Subcutaneous abdominal adipose tissue (tissue), 5 donors: ENCODE measurements around the gene ANAPC5.
"Not testable (repeated sequence)": the region's sequence is repeated elsewhere in the genome, so short reads cannot be mapped to it uniquely, and the experiment has no call there.

Experiments
- H3K27ac ChIP-seq: one replicate; pipeline ENCODE4 v1.7.0; 2013; ENCODE audit warnings: low read depth, mild to moderate bottlenecking, inconsistent platforms, low read length, moderate library complexity
- H3K27me3 ChIP-seq, 5 donors: one replicate each; pipeline ENCODE4 v1.7.0; 2013; ENCODE audit warnings: low read length in 5 of 5, inconsistent platforms in 1 of 5; ENCODE audit not compliant: control insufficient read depth in 5 of 5, insufficient read depth in 4 of 5
- H3K36me3 ChIP-seq, 5 donors: one replicate each; pipeline ENCODE4 v1.7.0; 2013; ENCODE audit warnings: low read length in 5 of 5; ENCODE audit not compliant: control insufficient read depth in 5 of 5, insufficient read depth in 5 of 5
- H3K4me1 ChIP-seq, 5 donors: one replicate each; pipeline ENCODE4 v1.7.0; 2013; ENCODE audit warnings: low read length in 5 of 5, mild to moderate bottlenecking in 3 of 5, moderate library complexity in 1 of 5; ENCODE audit not compliant: control insufficient read depth in 5 of 5, insufficient read depth in 5 of 5
- H3K4me3 ChIP-seq, 5 donors: one replicate each; pipeline ENCODE4 v1.7.0; 2013; ENCODE audit warnings: low read length in 5 of 5, low read depth in 1 of 5
- H3K9ac ChIP-seq, 5 donors: one replicate each; pipeline ENCODE4 v1.7.0; 2013; ENCODE audit warnings: low read length in 5 of 5, mild to moderate bottlenecking in 4 of 5, moderate library complexity in 3 of 5
- H3K9me3 ChIP-seq, 5 donors: one replicate each; pipeline ENCODE4 v1.7.0; 2013; ENCODE audit warnings: low read length in 5 of 5; ENCODE audit not compliant: control insufficient read depth in 5 of 5
- donor health status: healthy.
- donor health status: healthy.
- donor health status: healthy.
- donor health status: healthy.
- donor health status: healthy.

ANAPC5 gene

DNA sequence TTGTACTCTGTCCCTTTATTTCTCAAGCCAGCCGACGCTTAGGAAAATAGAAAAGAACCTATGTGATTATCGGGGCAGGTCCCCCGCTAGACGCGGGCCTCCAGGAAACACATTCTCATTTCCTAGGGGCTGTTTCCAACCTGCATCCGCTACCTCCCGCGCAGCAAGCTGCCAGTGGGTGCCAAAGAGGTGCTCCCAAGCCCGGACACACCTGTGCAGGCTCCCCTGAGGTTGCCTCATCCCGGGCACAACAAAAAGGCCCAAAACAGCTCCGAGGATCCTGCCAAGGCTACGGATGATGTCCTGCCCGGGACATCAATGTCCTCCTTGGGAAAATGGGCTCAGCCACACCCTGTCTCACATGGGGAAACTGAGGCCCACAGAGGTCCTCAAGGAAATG is 71.1 kb downstream of the ANAPC5 start:
- not testable (repeated sequence) for H3K9ac ChIP-seq, H3K9me3 ChIP-seq, H3K36me3 ChIP-seq, H3K27me3 ChIP-seq, H3K4me3 ChIP-seq
- H3K4me1 ChIP-seq: peaks cover 15 to 57% (median 44%) of the 10 kb centered on the region in 5 donors
- H3K27ac ChIP-seq: peak overlapping the region; percentile 10

- H3K9me3 ChIP-seq, H3K9ac ChIP-seq, H3K27ac ChIP-seq, H3K4me3 ChIP-seq, H3K27me3 ChIP-seq, H3K36me3 ChIP-seq: not testable (repeated sequence)
- peaks cover 15 to 57% (median 44%) of the 10 kb centered on the region in 5 donors for H3K4me1 ChIP-seq
Measured at GRCh38 chr12:121280531-121280930, 71.7 kb downstream of the ANAPC5 start.

DNA sequence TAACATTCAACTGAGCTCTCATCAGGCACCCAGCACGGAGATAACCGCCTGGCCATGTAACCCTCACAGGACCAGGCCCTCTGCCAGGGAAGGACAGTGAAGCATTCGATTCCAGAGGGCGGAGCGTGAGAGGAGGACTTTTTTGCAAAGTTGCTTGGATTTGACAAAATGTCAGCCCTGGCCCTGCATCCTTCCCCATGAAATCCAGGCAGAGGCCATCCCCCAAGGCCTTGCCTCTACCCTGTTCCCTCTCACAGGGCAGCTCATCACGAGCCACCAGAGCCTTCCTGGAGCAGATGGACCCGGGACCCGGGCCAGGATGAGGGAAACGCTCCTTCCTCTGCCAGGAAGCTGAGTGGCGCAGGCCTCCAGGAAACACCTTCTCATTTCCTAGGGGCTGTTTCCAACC is 72.7 kb downstream of the ANAPC5 start:
- Histone ChIP-seq H3K27ac (peak overlapping the region; percentile 74), H3K4me1 (peaks cover 13 to 52% (median 38%) of the 10 kb centered on the region in 5 donors), H3K27me3 (peaks cover 0 to 5% (median 0%) of the 10 kb centered on the region in 5 donors), H3K9me3 (no peaks in the 10 kb centered on the region), H3K4me3 (peak overlapping the region in 3 of 5 donors; percentile 7 to 42 (median 12)), H3K9ac (peak overlapping the region in 2 of 5 donors; percentile 47 to 59), H3K36me3 (peaks cover 0 to 6% (median 3%) of the 10 kb centered on the region in 5 donors)

- Histone ChIP-seq H3K36me3 (peaks cover 0 to 11% (median 6%) of the 10 kb centered on the region in 5 donors), H3K27me3 (peaks cover 0 to 5% (median 0%) of the 10 kb centered on the region in 5 donors), H3K4me3 (peak overlapping the region in 3 of 5 donors; percentile 7 to 42 (median 12)), H3K9me3 (no peaks in the 10 kb centered on the region), H3K27ac (peak overlapping the region; percentile 74), H3K9ac (peak overlapping the region in 2 of 5 donors; percentile 59 to 96), H3K4me1 (peaks cover 11 to 56% (median 35%) of the 10 kb centered on the region in 5 donors)
Measured at GRCh38 chr12:121279071-121279375, 73.2 kb downstream of the ANAPC5 start.

DNA sequence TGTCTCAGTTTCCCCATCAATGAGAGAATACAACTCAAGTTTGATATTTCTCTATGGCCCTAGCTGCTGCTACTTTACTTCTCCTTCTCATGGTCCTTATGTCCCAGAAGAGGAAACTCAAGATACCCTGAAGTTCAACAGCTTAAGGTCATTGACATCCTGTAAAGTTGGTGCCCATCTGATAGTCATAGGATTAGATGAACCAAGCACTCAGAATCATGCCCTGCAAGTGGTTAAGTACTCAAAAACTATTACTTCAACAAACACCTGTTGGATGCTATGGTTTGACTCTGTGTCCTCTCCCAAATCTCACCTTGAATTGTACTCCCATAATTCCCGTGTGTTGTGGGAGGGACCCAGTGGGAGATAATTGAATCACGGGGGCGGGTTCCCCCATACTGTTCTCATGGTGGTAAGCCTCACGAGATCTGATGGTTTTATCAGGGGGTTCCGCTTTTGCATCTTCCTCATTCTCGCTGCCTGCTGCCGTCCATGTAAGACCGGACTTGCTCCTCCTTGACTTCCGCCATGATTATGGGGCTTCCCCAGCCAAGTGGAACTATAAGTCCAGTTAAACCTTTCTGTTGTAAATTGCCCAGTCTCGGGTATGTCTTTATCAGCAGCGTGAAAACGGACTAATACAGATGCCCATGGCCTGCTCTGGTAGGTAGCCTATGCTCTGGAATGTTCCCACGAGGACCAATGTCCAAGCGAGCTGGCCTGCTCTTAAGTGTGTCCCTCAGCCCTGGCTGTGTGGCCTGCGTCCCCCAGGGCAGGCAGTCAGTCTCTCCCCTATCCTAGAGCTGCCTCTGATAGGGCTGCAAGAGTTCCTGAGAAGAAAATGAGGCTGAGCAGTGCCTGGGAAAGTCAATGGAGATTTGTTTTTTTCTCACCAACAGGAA is 73.8 kb downstream of the ANAPC5 start:
- Histone ChIP-seq H3K4me1 (peaks cover 11 to 55% (median 35%) of the 10 kb centered on the region in 5 donors), H3K27ac (peak overlapping the region; percentile 74), H3K9me3 (no peaks in the 10 kb centered on the region), H3K36me3 (peaks cover 0 to 16% (median 12%) of the 10 kb centered on the region in 5 donors), H3K27me3 (peaks cover 0 to 5% (median 0%) of the 10 kb centered on the region in 5 donors), H3K9ac (peak overlapping the region in 2 of 5 donors; percentile 59 to 96), H3K4me3 (peak overlapping the region in 1 of 5 donors; percentile 22)

DNA sequence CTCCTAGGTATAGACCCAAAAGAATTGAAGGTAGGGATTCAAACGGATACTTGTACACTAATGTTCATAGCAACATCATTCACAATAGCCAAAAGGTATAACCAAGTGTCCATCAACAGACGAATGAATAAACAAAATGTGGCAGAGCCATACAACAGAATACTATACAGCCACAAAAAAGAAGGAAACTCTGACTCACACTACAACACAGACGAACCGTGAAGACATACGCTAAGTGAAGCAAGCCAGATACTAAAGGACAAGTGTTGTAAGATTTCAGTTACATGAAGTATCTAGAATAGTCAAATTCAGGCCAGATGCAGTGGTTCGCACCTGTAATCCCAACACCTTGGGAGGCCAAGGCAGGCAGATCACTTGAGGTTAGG is 74.8 kb downstream of the ANAPC5 start:
- peaks cover 0 to 18% (median 16%) of the 10 kb centered on the region in 5 donors for H3K36me3 ChIP-seq
- H3K4me3 ChIP-seq: no peak overlapping the region
- H3K27me3 ChIP-seq: peaks cover 0 to 5% (median 0%) of the 10 kb centered on the region in 5 donors
- H3K9me3 ChIP-seq: no peaks in the 10 kb centered on the region
- peak overlapping the region in 1 of 5 donors; percentile 4 for H3K9ac ChIP-seq
- peak overlapping the region; percentile 67 for H3K27ac ChIP-seq
- H3K4me1 ChIP-seq: peaks cover 11 to 49% (median 33%) of the 10 kb centered on the region in 5 donors

DNA sequence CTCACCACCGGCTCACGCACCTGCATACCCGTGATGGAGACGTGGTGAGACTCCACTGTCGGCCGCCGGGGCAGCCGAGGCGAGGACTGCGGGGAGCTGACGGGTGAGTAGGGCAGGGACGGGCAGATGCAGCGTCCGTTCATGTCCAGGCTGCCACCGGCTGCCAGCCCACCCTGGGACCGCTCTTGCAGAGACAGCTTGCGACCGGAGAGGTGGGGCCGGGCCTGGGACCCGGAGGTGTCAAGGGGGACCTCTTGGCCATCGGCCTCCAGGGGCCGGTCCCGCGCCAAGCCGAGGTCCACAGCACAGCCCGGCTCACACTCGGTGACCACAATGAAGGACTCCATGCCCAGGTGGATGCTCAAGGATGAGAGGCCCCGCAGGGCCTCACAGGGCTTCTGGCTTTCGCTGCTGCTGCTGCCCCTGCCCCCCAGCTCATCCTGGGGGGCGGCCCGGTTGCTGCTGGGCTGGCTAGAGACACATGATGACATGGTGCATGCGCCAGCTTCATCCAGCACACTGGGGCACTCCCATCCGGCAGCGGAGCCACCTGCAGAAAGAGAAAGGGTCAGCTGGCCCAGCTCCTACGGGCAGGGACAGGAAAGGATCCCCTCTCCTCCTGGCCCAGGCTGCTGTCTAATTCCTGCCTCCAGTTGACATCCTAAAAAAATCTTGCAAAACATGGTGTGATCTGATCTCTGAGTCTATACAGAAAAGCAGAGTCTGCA is 78.0 kb downstream of the ANAPC5 start:
- no peak overlapping the region for H3K9ac ChIP-seq
- H3K4me1 ChIP-seq: peaks cover 7 to 34% (median 18%) of the 10 kb centered on the region in 5 donors
- H3K27me3 ChIP-seq: peaks cover 0 to 5% (median 0%) of the 10 kb centered on the region in 5 donors
- H3K4me3 ChIP-seq: no peak overlapping the region
- H3K36me3 ChIP-seq: peaks cover 2 to 38% (median 26%) of the 10 kb centered on the region in 5 donors
- no peaks in the 10 kb centered on the region for H3K9me3 ChIP-seq
- no peak overlapping the region for H3K27ac ChIP-seq

- peaks cover 4 to 46% (median 34%) of the 10 kb centered on the region in 5 donors for H3K36me3 ChIP-seq
Measured at GRCh38 chr12:121273364-121273896, 78.8 kb downstream of the ANAPC5 start.

DNA sequence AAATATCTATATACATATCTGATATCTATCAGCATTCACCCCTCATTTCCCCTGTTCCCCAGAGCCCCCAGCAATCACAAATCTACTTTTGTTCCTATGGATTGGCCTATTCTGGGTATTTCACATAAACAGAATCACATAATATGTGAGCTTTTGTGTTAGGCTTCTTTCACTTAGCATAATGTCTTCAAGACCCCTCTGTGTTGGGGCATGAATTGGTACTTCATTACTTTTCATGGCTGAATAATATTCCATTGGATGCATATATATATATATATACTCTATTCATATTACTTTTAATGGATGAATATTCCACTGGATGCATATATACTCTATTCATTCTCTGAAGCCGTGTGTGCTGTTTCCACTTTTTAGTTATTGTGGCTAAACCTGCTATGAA is 84.4 kb downstream of the ANAPC5 start:
- Histone ChIP-seq H3K9me3 (no peaks in the 10 kb centered on the region), H3K4me3 (no peak overlapping the region), H3K36me3 (peaks cover 9 to 71% (median 51%) of the 10 kb centered on the region in 5 donors), H3K27ac (no peak overlapping the region), H3K27me3 (no peaks in the 10 kb centered on the region), H3K4me1 (no peaks in the 10 kb centered on the region), H3K9ac (no peak overlapping the region)

More at GRCh38 chr12:121273364-121273896, 78.8 kb downstream of the ANAPC5 start:
- H3K9me3 ChIP-seq: no peaks in the 10 kb centered on the region
- peaks cover under 1 to 26% (median 11%) of the 10 kb centered on the region in 5 donors for H3K4me1 ChIP-seq
- no peak overlapping the region for H3K9ac ChIP-seq
- H3K4me3 ChIP-seq: no peak overlapping the region
- no peak overlapping the region for H3K27ac ChIP-seq
- H3K27me3 ChIP-seq: no peaks in the 10 kb centered on the region
